ENCODE data around the gene GPC6. TPM values are rescaled to one million over a fixed set of nuclear protein-coding genes. Genes with fewer than 3 reads are reported as not detected.

Gene GPC6
- total and polyA plus RNA-seq, 4 donors, result 5.0 to 37.4 (median 18.9) TPM

- ATAC-seq (ENCODE audit: low FRiP score) (no peak), DNase-seq (no peak)
- Histone ChIP-seq H3K27ac (ENCODE audit: low read depth in 1 of 2, low read length in 2 of 2) (no peak overlapping the region), H3K4me1 (ENCODE audit: control insufficient read depth in 1 of 2, insufficient read depth in 2 of 2, low read length in 2 of 2) (no peaks in the 10 kb centered on the region), H3K27me3 (ENCODE audit: control insufficient read depth in 1 of 2, insufficient read depth in 2 of 2, low read length in 1 of 2) (no peaks in the 10 kb centered on the region), H3K36me3 (ENCODE audit: control insufficient read depth in 1 of 2, insufficient read depth in 2 of 2, low read length in 1 of 2) (no peaks in the 10 kb centered on the region), H3K4me3 (ENCODE audit: low read length in 2 of 2) (no peak overlapping the region), H3K9me3 (ENCODE audit: control insufficient read depth, low read length) (no peaks in the 10 kb centered on the region)
- WGBS, 2 donors, result 6 to 11% methylated on average over 2 of the region's 2 CpGs
- intact Hi-C loops (cut with DNase I), result no loop called here
Observed at GRCh38 chr13:93956426-93956825, 729.8 kb downstream of the GPC6 start.

GRCh38 chr13:93957371-93957770 is 730.8 kb downstream of the GPC6 start:
- no peaks in the 10 kb centered on the region for H3K4me1 ChIP-seq (ENCODE audit: control insufficient read depth in 1 of 2, insufficient read depth in 2 of 2, low read length in 2 of 2)
- ATAC-seq (ENCODE audit: low FRiP score) (no peak), DNase-seq (no peak)
- no peak overlapping the region for H3K4me3 ChIP-seq (ENCODE audit: low read length in 2 of 2)
- no peaks in the 10 kb centered on the region for H3K9me3 ChIP-seq (ENCODE audit: control insufficient read depth, low read length)
- 97 to 98% methylated on average over 2 of the region's 2 CpGs for WGBS, 2 donors
- H3K36me3 ChIP-seq (ENCODE audit: control insufficient read depth in 1 of 2, insufficient read depth in 2 of 2, low read length in 1 of 2), result no peaks in the 10 kb centered on the region
- H3K27me3 ChIP-seq (ENCODE audit: control insufficient read depth in 1 of 2, insufficient read depth in 2 of 2, low read length in 1 of 2), result no peaks in the 10 kb centered on the region
- intact Hi-C loops (cut with DNase I), result no loop called here
- no peak overlapping the region for H3K27ac ChIP-seq (ENCODE audit: low read depth in 1 of 2, low read length in 2 of 2)

GRCh38 chr13:93959796-93960533 is 733.4 kb downstream of the GPC6 start:
- H3K9me3 ChIP-seq (ENCODE audit: control insufficient read depth, low read length), result no peaks in the 10 kb centered on the region
- WGBS, 2 donors, result 89 to 90% methylated on average over 10 of the region's 10 CpGs
- no peak overlapping the region for H3K27ac ChIP-seq (ENCODE audit: low read depth in 1 of 2, low read length in 2 of 2)

GRCh38 chr13:93963266-93964145 is 736.9 kb downstream of the GPC6 start:
- WGBS, 2 donors, result 75 to 77% methylated on average over 6 of the region's 6 CpGs
- Histone ChIP-seq H3K27ac (ENCODE audit: low read depth in 1 of 2, low read length in 2 of 2) (no peak overlapping the region), H3K4me3 (ENCODE audit: low read length in 2 of 2) (no peak overlapping the region), H3K27me3 (ENCODE audit: control insufficient read depth in 1 of 2, insufficient read depth in 2 of 2, low read length in 1 of 2) (no peaks in the 10 kb centered on the region), H3K9me3 (ENCODE audit: control insufficient read depth, low read length) (peaks cover 2% of the 10 kb centered on the region), H3K36me3 (ENCODE audit: control insufficient read depth in 1 of 2, insufficient read depth in 2 of 2, low read length in 1 of 2) (no peaks in the 10 kb centered on the region), H3K4me1 (ENCODE audit: control insufficient read depth in 1 of 2, insufficient read depth in 2 of 2, low read length in 2 of 2) (no peaks in the 10 kb centered on the region)
- ATAC-seq (ENCODE audit: low FRiP score) (no peak), DNase-seq (no peak)
- intact Hi-C loops (cut with DNase I), result no loop called here

More at GRCh38 chr13:93959796-93960533, 733.4 kb downstream of the GPC6 start:
- intact Hi-C loops (cut with DNase I), result no loop called here
- DNase-seq (no peak), ATAC-seq (ENCODE audit: low FRiP score) (no peak)
- no peaks in the 10 kb centered on the region for H3K36me3 ChIP-seq (ENCODE audit: control insufficient read depth in 1 of 2, insufficient read depth in 2 of 2, low read length in 1 of 2)
- no peaks in the 10 kb centered on the region for H3K4me1 ChIP-seq (ENCODE audit: control insufficient read depth in 1 of 2, insufficient read depth in 2 of 2, low read length in 2 of 2)
- no peaks in the 10 kb centered on the region for H3K27me3 ChIP-seq (ENCODE audit: control insufficient read depth in 1 of 2, insufficient read depth in 2 of 2, low read length in 1 of 2)
- no peak overlapping the region for H3K4me3 ChIP-seq (ENCODE audit: low read length in 2 of 2)

- Histone ChIP-seq H3K9me3 (ENCODE audit: control insufficient read depth, low read length) (peaks cover 2% of the 10 kb centered on the region), H3K4me3 (ENCODE audit: low read length in 2 of 2) (no peak overlapping the region), H3K36me3 (ENCODE audit: control insufficient read depth in 1 of 2, insufficient read depth in 2 of 2, low read length in 1 of 2) (no peaks in the 10 kb centered on the region), H3K27me3 (ENCODE audit: control insufficient read depth in 1 of 2, insufficient read depth in 2 of 2, low read length in 1 of 2) (no peaks in the 10 kb centered on the region), H3K4me1 (ENCODE audit: control insufficient read depth in 1 of 2, insufficient read depth in 2 of 2, low read length in 2 of 2) (no peaks in the 10 kb centered on the region), H3K27ac (ENCODE audit: low read depth in 1 of 2, low read length in 2 of 2) (no peak overlapping the region)
- 89 to 94% methylated on average over 2 of the region's 2 CpGs for WGBS, 2 donors
- intact Hi-C loops (cut with DNase I), result no loop called here
- no peak for ATAC-seq (ENCODE audit: low FRiP score)
- DNase-seq, result no peak
Observed at GRCh38 chr13:93964146-93964512, 737.5 kb downstream of the GPC6 start.

GRCh38 chr13:93965587-93965986 is 739.0 kb downstream of the GPC6 start:
- WGBS, 2 donors, result 86 to 88% methylated on average over 3 of the region's 3 CpGs
- intact Hi-C loops (cut with DNase I), result no loop called here

GRCh38 chr13:93966267-93966936 is 739.8 kb downstream of the GPC6 start:
- intact Hi-C loops (cut with DNase I), result no loop called here
- H3K4me1 ChIP-seq (ENCODE audit: control insufficient read depth in 1 of 2, insufficient read depth in 2 of 2, low read length in 2 of 2), result no peaks in the 10 kb centered on the region
- WGBS, 2 donors, result 66 to 88% methylated on average over 2 of the region's 2 CpGs
- H3K27me3 ChIP-seq (ENCODE audit: control insufficient read depth in 1 of 2, insufficient read depth in 2 of 2, low read length in 1 of 2), result no peaks in the 10 kb centered on the region
- no peak overlapping the region for H3K4me3 ChIP-seq (ENCODE audit: low read length in 2 of 2)
- ATAC-seq (ENCODE audit: low FRiP score) (no peak), DNase-seq (no peak)
- no peaks in the 10 kb centered on the region for H3K36me3 ChIP-seq (ENCODE audit: control insufficient read depth in 1 of 2, insufficient read depth in 2 of 2, low read length in 1 of 2)
- H3K9me3 ChIP-seq (ENCODE audit: control insufficient read depth, low read length), result peaks cover 2% of the 10 kb centered on the region
- H3K27ac ChIP-seq (ENCODE audit: low read depth in 1 of 2, low read length in 2 of 2), result no peak overlapping the region

More at GRCh38 chr13:93965587-93965986, 739.0 kb downstream of the GPC6 start:
- no peak for DNase-seq
- Histone ChIP-seq H3K9me3 (ENCODE audit: control insufficient read depth, low read length) (peaks cover 2% of the 10 kb centered on the region), H3K4me1 (ENCODE audit: control insufficient read depth in 1 of 2, insufficient read depth in 2 of 2, low read length in 2 of 2) (no peaks in the 10 kb centered on the region), H3K27ac (ENCODE audit: low read depth in 1 of 2, low read length in 2 of 2) (no peak overlapping the region), H3K4me3 (ENCODE audit: low read length in 2 of 2) (no peak overlapping the region), H3K36me3 (ENCODE audit: control insufficient read depth in 1 of 2, insufficient read depth in 2 of 2, low read length in 1 of 2) (no peaks in the 10 kb centered on the region), H3K27me3 (ENCODE audit: control insufficient read depth in 1 of 2, insufficient read depth in 2 of 2, low read length in 1 of 2) (no peaks in the 10 kb centered on the region)
- ATAC-seq (ENCODE audit: low FRiP score), result no peak

- no peak overlapping the region for H3K4me3 ChIP-seq (ENCODE audit: low read length in 2 of 2)
- peaks cover 2% of the 10 kb centered on the region for H3K9me3 ChIP-seq (ENCODE audit: control insufficient read depth, low read length)
- no peak overlapping the region for H3K27ac ChIP-seq (ENCODE audit: low read depth in 1 of 2, low read length in 2 of 2)
- whole genome bisulfite sequencing, 2 donors, result 50 to 74% methylated on average over 2 of the region's 2 CpGs
- no peak for ATAC-seq (ENCODE audit: low FRiP score)
- H3K27me3 ChIP-seq (ENCODE audit: control insufficient read depth in 1 of 2, insufficient read depth in 2 of 2, low read length in 1 of 2), result no peaks in the 10 kb centered on the region
- no peaks in the 10 kb centered on the region for H3K4me1 ChIP-seq (ENCODE audit: control insufficient read depth in 1 of 2, insufficient read depth in 2 of 2, low read length in 2 of 2)
- no peak for DNase-seq
- intact Hi-C loops (cut with DNase I), result no loop called here
- H3K36me3 ChIP-seq (ENCODE audit: control insufficient read depth in 1 of 2, insufficient read depth in 2 of 2, low read length in 1 of 2), result no peaks in the 10 kb centered on the region
Observed at GRCh38 chr13:93967286-93967685, 740.7 kb downstream of the GPC6 start.
